Stimulated activated CD4-positive, alpha-beta T cell treated with anti-CD3 and anti-CD28 coated beads, TNF-alpha, amount 100 ng/mL, for 4 hours (primary cell): ENCODE measurements around the gene GNPTAB.

ENCODE experiments used
- DNase-seq, 3 experiments: peaks; one replicate each; pipeline ENCODE4 v3.0.0-alpha.2; 2020; ENCODE audit warnings: low read depth in 3 of 3

GNPTAB gene

DNA sequence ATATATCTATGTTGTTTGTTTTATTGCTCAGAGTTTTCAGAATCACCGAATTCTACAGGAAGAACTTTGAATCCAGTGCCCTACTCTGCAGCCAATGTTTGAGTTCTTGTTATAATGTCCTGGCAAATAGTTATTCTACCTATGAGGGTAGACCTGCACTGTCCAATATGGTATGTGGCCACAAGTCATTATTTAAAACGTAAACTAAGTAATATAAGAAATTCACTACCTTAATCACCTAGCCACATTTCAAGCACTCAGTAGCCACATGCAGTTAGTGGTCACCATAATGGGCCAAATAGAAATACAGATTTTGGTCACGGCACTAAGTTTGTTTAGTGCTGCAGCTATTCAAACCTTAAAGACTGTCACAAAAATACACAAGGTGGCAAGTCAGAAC lies 26.4 kb downstream of the GNPTAB start:
- no peak for DNase-seq

DNA sequence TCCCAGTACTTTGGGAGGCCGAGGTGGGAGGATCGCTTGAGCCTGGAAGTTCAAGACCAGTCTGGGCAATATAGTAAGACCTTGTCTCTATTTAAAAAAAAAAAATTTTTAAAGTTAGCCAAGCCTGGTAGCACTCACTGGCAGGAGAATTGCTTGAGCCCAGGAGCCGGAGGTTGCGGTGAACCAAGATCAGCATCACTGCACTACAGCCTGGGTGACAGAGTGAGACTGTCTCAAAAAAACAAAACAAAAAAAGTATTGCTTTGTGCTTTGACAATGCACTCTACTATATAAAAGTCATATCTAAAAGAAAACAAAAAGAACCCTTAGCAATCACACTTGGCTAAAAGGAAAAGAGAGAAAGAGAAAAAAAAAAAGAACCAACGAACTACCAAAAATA lies 26.8 kb downstream of the GNPTAB start:
- DNase-seq, result no peak

DNA sequence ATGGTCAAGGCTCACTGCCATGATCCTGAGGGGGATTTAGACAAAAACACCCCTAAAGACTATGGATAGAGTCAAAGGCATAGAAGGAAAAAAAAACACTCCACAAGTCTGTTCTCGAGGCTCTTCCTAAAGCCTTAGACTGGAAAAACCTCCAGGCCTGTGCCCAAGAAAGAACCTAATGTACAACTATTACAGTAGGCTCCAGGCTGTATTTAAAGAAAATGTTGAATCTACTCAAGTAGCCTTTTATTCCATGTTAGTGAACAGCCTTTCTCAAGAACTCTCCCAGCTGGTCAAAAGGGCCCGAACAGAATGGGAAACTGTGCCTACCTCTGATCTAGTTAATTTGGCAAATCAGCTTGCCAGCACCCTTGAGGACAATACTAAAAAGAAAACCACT lies 28.3 kb downstream of the GNPTAB start:
- DNase-seq, result no peak

DNA sequence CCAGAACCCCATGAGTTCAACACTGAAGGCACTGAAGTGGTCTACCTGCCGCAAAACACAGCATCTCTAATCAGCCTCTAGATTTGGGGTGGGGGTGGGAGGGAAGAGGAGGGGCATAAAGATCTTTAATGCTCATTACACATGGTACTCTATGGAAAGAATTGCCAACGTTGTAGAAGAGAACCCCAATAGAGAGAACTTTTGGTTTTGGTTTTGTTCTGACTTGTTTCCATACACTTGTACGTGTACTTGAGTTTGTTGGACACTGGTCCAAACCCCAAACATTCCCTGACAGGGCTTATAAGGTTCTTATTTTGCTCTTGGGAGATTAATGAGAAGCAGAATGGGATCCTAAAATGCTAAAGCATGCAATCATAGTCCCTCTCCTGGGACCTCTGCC lies 31.0 kb downstream of the GNPTAB start:
- DNase-seq, result no peak

DNA sequence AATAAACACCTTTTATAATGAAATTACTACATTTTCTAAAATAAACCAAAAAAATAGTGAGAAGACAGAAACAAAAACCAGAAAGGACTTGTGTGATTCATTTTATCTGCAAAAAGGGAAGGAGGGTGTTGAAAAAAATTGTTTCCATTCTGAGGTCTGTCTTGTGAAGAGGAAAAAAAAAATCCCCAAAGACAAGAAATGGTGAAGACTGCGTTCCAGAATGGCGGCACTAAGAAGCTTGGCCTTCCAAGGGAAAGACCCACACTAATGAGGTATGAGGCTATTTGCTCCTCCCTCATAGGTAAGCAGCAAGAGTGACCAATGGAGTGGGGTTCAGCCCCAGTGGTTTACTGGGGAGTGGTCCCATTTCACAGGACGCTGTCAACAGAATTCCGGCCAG lies 35.0 kb downstream of the GNPTAB start:
- no peak for DNase-seq

DNA sequence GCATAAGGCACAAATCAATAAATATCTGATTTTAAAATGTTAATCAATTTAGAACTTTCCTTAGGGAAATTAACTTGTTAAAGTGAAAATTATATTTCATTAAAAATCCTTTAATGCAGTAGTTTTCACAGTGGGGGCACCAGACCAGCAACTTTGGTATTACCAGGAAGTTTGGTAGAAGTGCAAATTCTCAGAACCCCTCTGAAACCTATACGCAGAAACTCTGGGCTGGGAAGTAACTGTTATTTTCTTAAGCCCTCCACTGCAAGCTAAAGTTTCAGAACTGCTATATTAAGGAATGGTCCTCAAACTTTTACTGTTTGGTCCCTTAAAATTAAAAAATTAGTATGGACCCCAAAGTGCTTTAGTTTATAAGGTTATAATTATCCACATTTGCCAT lies 35.7 kb downstream of the GNPTAB start:
- DNase-seq, result no peak

DNA sequence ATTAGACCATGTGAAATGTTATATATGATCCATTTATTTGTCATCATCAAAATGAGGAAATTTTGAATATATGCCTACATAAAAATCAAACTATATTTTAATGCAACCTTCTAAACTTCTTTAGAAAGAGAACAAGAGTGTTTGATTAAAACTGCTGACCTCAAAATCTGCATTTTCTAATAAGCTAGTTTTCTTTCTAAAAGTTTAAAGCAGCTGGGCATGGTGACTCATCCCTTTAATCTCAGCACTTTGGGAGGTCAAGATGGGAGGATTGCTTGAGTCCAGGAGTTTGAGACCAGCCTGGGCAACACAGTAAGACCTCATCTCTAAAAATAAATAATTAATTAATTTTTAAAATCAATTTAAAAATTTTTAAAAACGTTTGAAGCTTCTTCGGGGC lies 36.2 kb downstream of the GNPTAB start:
- DNase-seq, result no peak

DNA sequence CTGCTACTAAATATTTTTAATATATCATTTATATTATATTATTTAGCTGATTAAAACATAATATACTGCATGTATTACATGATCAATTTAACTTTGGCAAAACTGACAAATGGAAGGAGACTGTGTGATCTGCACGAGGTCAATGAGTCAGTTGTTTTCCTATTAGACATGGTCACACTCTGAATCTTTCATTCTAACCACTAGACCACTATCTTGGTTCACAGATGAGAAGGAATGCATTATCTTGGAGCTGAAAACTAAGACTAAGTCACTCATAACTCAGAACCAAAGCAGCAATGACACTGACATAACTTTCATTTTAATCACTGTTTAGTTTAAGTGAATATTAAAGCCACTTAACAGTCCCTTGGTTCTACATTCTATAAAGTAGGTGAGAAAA lies 37.4 kb downstream of the GNPTAB start:
- no peak for DNase-seq

DNA sequence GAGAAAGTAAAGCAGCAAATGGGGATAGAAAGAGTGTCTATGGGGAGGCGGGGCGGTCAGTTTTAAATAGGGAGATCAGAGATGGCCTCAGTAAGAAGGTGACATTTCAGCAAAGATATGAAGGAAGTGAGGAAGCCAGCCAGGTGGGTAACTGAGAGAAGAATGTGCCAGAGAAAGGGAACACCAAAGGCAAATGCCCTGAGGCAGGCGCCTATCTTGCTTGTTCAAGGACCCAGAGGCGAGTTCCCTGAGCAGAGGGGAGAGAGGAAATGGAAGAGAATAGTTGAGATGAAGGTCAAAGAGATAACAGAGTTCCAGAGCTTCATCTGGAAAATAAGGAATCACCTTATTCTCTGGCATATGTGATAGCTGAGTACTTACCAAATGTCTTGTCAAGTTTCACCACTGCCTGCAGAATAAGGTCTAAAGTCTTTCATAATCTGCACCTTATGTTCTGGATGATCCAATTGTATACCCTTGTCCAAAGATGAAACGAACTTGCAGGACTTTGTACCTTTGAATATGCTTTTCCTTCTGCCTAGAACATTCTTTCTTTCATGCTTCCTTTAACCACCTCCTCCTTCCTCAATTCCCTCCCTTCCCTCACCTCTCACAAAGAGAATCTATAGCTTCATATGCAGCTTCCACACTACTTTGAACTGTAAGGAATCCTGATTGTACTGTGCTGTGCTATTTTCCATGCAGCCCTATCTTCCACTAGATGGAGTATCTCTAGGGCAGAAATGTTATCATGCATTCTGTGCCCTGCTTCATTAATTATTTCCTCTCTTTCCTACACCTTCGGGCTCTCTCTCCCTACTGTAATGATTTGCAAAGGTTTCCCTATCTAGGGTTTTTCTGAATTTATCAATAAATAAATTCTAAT lies 38.5 kb downstream of the GNPTAB start:
- no peak for DNase-seq

DNA sequence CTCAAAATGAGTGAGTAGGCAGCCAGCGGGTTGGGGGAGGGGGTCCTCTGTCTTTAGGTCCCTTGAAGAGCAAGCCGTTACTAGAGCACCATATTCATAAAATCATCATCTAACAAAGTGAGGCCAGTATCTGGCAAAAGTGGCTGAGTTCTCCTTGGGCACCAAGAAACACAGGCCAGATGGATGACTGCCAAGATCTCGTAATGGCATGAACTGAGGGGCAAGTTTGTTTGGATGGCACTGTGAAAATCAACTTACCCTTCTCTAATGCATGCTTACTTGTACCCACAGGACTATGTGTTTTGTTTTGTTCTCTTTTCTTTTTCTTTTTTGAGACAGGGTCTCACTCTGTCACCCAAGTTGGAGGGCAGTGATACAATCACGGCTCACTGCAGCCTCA lies 41.6 kb downstream of the GNPTAB start:
- no peak for DNase-seq

DNA sequence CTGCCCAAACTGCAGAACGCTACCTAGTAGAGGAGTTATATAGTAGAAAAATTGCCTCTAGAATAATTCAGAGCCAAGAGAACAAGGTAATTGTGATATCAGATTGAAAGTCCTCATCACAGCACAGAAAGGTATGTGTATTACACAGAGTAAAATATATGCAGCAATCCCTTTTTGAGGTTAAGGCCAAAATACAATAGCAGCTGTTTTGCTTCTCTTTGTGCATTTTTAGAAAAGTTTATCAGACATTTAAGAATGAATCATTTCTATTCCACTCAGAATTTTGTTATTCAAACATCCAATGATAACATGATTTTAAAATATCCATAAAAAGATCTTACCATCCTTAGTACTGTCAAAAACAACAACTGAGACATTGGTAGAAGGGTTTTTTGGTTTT lies 45.1 kb downstream of the GNPTAB start:
- DNase-seq, result no peak

DNA sequence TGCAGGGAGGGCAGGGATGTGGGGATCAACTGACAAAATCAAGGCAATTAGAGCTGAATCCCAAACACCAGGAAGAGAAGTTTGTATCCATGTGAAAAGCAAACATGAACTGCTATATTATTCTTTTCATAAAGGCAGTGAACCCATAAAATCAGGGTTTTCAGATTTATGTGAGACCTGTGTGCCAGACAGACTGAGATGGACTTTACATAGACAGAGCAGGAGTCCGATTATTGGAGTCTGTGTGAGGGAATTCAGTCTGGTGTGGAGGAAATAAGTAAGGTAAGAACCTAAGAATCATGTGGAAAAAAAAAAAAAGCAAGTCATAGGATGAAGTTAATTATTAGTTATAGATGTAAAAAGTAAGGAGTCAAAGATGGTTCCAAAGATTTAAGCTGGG lies 46.4 kb downstream of the GNPTAB start:
- no peak for DNase-seq

DNA sequence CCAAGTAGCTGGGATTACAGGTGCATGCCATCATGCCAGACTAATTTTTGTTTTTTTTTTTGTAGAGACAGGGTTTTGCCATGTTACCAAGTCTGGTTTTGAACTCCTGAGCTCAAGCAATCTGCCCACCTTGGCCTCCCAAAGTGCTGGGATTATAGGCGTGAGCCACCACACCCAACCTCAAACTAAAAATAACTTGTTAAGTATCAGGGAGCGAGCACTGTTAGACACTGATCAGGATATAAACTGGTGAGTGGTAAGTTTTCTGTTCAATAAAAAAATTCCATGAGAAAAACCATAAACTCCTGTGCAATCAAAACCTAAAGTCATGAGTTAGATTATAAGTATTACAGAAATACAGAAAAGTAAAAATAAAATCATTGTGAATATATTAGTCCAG lies 46.9 kb downstream of the GNPTAB start:
- DNase-seq, result no peak

DNA sequence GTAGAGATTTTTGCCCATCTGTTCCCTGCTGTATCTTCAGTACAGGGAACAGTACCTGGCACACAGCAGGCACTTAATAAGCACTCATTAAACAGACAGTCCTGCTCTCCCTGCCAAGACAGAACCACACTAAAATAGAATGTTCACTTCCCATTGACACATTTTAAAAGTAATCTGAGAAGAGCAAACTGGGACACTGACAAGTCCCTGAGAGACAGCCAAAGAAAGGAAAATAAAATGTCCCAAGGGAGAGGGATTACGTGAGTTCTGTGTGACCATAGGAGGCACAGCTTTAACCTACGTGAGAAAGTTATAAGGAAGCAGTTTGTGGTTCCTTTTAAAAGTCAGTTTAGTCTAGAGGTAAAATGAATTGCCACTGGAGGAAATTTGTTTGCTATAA lies 47.6 kb downstream of the GNPTAB start:
- DNase-seq, result no peak

DNA sequence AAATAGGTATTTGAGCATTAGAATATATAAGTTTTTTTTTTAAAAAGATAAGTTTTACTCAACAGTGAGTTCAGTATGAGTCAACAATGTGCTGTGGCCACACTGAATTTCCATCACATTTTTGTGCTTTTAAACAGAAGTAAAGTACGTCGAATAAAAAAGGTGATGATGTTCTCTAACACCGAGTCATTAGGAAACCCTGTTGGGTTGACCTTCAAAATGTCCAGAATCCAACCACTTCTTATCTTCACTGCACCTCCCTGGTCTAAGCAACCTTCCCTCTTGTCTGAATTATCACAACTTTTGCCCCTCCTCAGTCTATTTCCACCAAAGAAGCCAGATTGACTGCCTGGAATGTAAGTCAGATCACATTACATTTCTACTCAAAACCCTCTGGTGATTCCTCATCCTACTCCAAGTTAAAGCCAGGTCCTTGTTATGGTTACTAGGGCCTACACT lies 48.5 kb downstream of the GNPTAB start:
- DNase-seq, result no peak

DNA sequence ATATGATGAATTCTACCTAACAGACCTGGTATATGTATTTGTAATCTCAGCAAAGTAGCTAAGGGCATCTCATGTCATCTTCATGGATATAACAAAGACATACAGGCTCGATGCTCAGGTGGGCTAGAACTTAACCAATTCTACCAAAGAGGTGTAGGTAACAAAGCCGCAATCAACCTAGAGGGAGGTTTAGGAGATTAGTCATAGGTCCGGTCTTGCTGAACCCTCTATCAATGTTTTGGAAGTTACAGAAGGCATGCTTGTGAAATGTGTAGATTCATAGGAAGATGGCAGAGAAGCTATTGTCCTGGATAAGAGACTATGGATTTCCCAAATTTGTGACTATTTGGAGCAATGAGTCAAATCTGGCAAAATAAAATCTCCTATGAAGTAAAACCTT lies 48.9 kb downstream of the GNPTAB start:
- DNase-seq, result no peak

DNA sequence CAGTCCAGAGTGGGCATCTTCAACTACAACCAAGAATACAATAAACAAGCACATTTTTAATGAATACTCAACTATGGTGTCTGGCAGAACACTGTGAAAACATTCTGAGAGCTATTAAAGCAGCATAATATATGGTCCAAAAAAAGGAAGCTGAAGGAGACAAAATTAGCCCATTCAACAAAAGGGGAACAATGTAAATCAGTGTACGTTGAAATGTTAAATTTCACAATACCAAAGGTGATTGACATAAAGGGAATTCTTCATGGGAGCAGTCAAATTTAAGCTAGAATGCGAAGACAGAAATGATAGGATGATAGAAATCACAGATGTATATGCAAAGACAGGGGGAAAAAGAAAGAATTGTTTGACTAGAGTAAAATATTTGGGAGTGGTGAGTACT lies 50.2 kb downstream of the GNPTAB start:
- no peak for DNase-seq

DNA sequence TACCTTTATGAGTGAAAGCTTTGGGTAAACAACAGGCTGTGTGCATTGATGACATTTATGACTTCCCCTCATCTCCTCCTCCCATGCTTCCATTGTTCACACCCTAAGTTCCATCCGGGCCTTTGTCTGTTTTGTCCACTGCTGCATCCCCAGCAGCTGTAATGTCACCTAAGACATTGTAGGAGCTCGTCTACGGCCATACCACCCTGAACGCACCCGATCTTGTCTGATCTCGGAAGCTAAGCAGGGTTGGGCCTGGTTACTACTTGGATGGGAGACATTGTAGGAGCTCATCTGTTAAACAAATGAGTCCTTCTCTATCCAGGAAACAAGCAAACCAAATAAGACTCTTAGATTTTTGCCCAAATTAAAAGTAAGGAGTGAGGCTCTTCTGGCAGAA lies 51.1 kb downstream of the GNPTAB start:
- DNase-seq, result no peak

DNA sequence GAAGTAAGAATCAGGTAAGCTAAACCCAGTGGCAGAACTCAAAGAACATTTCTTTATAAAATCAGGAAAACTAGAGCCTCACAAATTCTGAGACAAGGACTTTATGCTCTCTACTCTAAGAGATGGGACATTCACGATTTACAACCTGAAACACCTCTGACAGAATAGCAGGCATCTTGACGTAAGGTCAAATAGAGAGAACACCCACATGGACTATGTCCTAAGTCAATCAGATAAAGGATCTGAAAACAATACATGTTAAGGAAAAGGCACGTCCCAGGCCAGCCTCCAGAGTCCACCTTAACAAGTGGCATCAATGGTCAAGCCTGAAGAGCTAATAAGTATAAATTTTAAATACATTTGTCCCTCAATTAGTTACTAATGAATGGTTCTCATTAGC lies 51.6 kb downstream of the GNPTAB start:
- DNase-seq, result no peak

DNA sequence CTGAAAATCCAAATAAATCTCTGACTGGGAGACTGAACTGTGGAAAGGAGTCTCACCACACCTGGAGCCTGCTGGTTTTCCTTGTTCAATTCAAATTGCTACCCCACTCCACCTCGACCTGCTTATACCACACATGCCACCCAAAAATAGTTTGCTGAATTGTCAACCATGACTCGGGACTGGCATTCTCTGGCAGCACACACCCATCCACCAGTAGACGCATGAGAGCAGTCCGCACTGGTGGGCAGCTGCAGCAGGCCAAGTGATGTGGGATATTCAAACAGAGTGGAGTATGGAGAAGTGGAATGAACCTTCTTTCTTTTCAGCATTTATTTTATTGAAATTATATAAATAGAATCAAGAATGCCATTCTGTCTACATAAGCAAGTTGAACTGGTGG lies 52.8 kb downstream of the GNPTAB start:
- no peak for DNase-seq

DNA sequence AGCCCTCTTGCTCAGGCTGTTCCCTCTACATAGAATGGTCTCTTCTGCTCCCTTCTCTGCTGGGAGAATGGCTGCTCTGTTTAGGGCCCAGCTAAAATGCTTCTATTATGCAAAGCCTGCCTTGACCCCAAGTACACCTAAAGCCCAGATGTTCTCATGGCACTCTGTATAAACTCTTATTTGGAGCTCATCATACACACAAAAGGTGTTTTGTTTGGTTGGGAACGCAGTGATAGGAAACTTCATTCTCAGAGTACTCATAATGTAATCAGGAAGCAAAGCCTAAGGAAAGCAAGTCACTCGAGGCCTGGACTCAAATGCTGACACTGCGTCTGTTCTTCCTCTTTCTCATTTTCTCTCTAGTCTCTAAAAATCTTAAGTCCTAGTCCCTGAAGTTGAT lies 53.3 kb downstream of the GNPTAB start:
- DNase-seq, result no peak

DNA sequence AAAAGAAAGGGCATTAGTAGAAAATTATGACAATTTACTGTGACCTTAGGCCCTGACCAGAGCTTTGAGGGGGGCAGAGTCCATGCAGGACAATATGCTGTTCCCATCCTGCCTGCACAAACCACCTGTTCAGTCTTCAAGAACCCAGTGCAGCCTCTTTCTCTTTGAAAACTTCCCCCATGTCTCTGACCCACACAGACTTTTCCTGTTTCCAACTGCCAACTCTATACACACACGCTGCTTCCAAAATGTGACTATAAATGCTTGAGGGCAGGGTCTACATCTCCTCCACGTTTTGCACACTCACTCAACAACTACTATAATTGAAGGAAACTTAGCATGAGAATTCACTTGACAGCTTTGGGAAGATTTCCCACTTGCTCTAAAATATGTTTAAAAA lies 54.9 kb downstream of the GNPTAB start:
- no peak for DNase-seq

DNA sequence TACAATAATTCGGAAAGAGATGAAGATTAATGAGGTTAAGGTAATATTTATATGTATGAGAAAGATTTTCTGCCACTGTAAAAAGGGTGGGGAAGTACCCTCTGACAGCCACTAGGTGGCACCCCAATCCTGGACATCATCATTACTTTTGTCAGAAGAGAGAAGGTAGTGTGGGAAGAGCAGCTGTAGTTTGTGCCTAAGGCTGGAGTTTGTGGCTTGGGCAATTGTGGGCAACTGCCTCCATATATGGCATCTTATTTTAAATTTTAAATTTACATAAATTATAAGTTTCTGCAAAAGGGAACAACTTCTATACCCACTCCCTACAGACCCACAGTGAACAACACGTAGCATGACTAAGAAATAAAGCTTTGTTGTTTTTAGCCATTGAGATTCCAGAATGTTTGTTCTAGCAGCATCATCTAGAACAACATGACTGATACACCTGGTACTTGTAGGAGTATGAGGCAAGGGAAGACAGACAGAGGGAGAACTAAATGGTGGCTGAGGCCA lies 57.1 kb downstream of the GNPTAB start:
- peak; percentile 12 to 40 (median 36) for DNase-seq
